Left lung (tissue), 10 donors: ENCODE results near the gene ING4. TPM values are rescaled to one million over a fixed set of nuclear protein-coding genes. Genes with fewer than 3 reads are reported as not detected.
A peak's percentile ranks its signal among the peaks of the same experiment; 100 is the strongest.

ENCODE experiments used
- ATAC-seq: fragments of 200-7000 bp; cut with Tn5 transposase; one replicate; pipeline ENCODE4 v1.9.1; 2020; ENCODE audit warnings: moderate library complexity
- DNase-seq, 4 donors: peaks; one replicate each; pipeline ENCODE4 v3.0.0-alpha.2; 2013 to 2020
- H3K27ac ChIP-seq, 2 donors: fragments of 200-600 bp; sonication (generic) in 1 of 2; one replicate each; pipeline versions ENCODE4 v1.5.0 to v1.8.0; 2020 to 2021
- H3K27me3 ChIP-seq, 2 donors: fragments of 200-600 bp; sonication (generic) in 1 of 2; one replicate each; pipeline versions ENCODE4 v1.5.0 to v1.8.0; 2020 to 2021
- H3K36me3 ChIP-seq, 2 donors: fragments of 200-600 bp; sonication (generic) in 1 of 2; one replicate each; pipeline versions ENCODE4 v1.5.0 to v1.8.0; 2020 to 2021
- H3K4me1 ChIP-seq, 2 donors: fragments of 200-600 bp; one replicate each; pipeline ENCODE4 v1.8.0; 2021
- H3K4me3 ChIP-seq, 2 donors: fragments of 200-600 bp; sonication (generic) in 1 of 2; one replicate each; pipeline versions ENCODE4 v1.5.0 to v1.8.0; 2020 to 2021; ENCODE audit warnings: mild to moderate bottlenecking in 1 of 2
- H3K9me3 ChIP-seq, 2 donors: fragments of 200-600 bp; sonication (generic) in 1 of 2; one replicate each; pipeline versions ENCODE4 v1.5.0 to v1.8.0; 2020 to 2021
- CTCF ChIP-seq, 2 donors: fragments of 200-600 bp; sonication (generic) in 1 of 2; IDR thresholded peaks; one replicate each; pipeline versions ENCODE4 v1.5.0 to v1.8.0; 2021; ENCODE audit warnings: antibody characterized with exemption in 2 of 2
- intact Hi-C, 2 donors: fragments of 100-400 bp; cut with DNase I; formaldehyde crosslinking; loops; one replicate each; pipeline versions ENCODE4 v1.11.2 to v1.14.2; 2022
- polyA plus RNA-seq, 6 donors: library from polyadenylated mRNA; unstranded; fragments of 120-200 nt; gene quantifications; one replicate each; pipeline ENCODE4 v1.2.1, GENCODE V29; 2013; ENCODE audit not compliant: insufficient read length in 6 of 6
- total RNA-seq, 2 donors: library from RNA; stranded (reverse); fragmentation: NEBNext Ultra II Directional; extraction: Animal tissue kit (Norgen Biotek cat#: 25700); gene quantifications; one replicate each; pipeline ENCODE4 v1.2.1, GENCODE V29; 2021
- donor health status: DM: no; HTN: yes; CAD: no.
- donor health status: DM: no; HTN: no; CAD: no.

The ING4 gene
- total and polyA plus RNA-seq, 8 donors, result 23.1 to 113 (median 98.7) TPM

GRCh38 chr12:6612247-6612646 is 50.7 kb downstream of the ING4 start:
- no peak for TF ChIP-seq CTCF (IDR thresholded peaks at IDR 0.05)
- Histone ChIP-seq H3K27me3 (no peaks in the 10 kb centered on the region), H3K27ac (peak overlapping the region; percentile 71 to 83), H3K9me3 (no peaks in the 10 kb centered on the region), H3K4me1 (peaks cover 9 to 28% of the 10 kb centered on the region in 2 donors), H3K36me3 (no peaks in the 10 kb centered on the region), H3K4me3 (no peak overlapping the region)
- no peak for ATAC-seq
- no peak for DNase-seq
- intact Hi-C loops, result loop anchor here in 1 of 2 donors (10.0 kb wide), 1 partner anchor 83 kb away; no protein-coding TSS in a partner anchor

DNA sequence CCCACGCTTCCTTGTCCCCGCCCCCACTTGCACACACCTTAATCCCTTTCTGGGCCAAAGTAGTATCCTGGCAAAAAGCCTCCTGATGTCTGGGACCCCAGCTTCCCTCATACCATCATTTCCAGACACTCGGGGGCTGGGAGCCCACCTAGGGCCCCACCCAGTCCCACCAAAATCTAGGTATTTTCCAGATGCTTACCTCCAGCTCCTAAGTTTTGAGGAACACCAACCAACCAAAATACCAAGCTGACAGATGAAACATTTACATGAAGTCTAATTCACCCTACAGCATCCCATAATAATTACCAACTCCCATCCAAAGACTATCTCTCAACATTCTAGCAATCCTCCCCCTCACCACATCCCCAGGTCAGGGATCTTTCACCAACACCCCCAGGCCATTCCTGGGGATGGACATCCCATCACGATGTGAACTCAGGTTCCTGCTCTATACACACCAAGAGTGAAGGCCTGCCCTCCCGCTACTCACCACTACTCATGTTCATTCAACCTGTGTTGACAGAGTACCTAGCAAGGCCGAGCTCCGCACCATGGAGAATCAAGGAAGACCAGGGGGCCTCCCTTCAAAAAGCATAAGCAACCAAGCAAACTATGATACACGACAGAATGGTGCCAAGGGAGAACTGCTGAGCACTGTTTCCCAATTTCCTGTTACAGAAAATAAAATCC is 54.2 kb downstream of the ING4 start:
- TF ChIP-seq CTCF (IDR thresholded peaks at IDR 0.05), result no peak
- no peaks in the 10 kb centered on the region for H3K36me3 ChIP-seq
- peak overlapping the region; percentile 55 to 61 for H3K27ac ChIP-seq
- H3K27me3 ChIP-seq, result no peaks in the 10 kb centered on the region
- no peaks in the 10 kb centered on the region for H3K9me3 ChIP-seq
- intact Hi-C loops, result no loop called here
- no peak overlapping the region for H3K4me3 ChIP-seq
- H3K4me1 ChIP-seq, result peaks cover 31 to 47% of the 10 kb centered on the region in 2 donors
- DNase-seq (peak in 1 of 4 donors; percentile 52), ATAC-seq (no peak)

GRCh38 chr12:6607751-6608591 is 54.9 kb downstream of the ING4 start:
- H3K27me3 ChIP-seq, result no peaks in the 10 kb centered on the region
- peak; percentile 30 for ATAC-seq
- no peaks in the 10 kb centered on the region for H3K9me3 ChIP-seq
- H3K36me3 ChIP-seq, result no peaks in the 10 kb centered on the region
- TF ChIP-seq CTCF (IDR thresholded peaks at IDR 0.05), result no peak
- peaks cover 33 to 47% of the 10 kb centered on the region in 2 donors for H3K4me1 ChIP-seq
- H3K4me3 ChIP-seq, result no peak overlapping the region
- intact Hi-C loops, result no loop called here
- DNase-seq, result peak in 2 of 4 donors; percentile 72 to 82
- peak overlapping the region; percentile 55 to 61 for H3K27ac ChIP-seq

- peak overlapping the region; percentile 76 to 88 for H3K4me3 ChIP-seq
- H3K36me3 ChIP-seq, result peaks cover 0 to 14% of the 10 kb centered on the region in 2 donors
- DNase-seq (peak in 3 of 4 donors; percentile 56 to 89 (median 71)), ATAC-seq (peak; percentile 54)
- H3K9me3 ChIP-seq, result no peaks in the 10 kb centered on the region
- intact Hi-C loops, result no loop called here
- peaks cover 34 to 43% of the 10 kb centered on the region in 2 donors for H3K4me1 ChIP-seq
- TF ChIP-seq CTCF (IDR thresholded peaks at IDR 0.05), result no peak
- peak overlapping the region; percentile 92 to 96 for H3K27ac ChIP-seq
- H3K27me3 ChIP-seq, result no peaks in the 10 kb centered on the region
Observed at GRCh38 chr12:6606331-6607131, 56.4 kb downstream of the ING4 start.
